T follicular helper cell (primary cell): ENCODE results near the gene POLR2J3.
"Not testable (repeated sequence)": the region's sequence is repeated elsewhere in the genome, so short reads cannot be mapped to it uniquely, and the experiment has no call there.

ENCODE experiments used
- DNase-seq: peaks from one replicate; pipeline ENCODE4 v3.0.0-alpha.2; 2020; ENCODE audit warnings: low read depth
- total RNA-seq, 2 experiments: gene quantifications; one replicate each; lab custom pipeline; 2026; lab: John Stamatoyannopoulos, UW

POLR2J3 gene
- total RNA-seq = 1.2 to 2.8 reads per million in 2 experiments

DNA sequence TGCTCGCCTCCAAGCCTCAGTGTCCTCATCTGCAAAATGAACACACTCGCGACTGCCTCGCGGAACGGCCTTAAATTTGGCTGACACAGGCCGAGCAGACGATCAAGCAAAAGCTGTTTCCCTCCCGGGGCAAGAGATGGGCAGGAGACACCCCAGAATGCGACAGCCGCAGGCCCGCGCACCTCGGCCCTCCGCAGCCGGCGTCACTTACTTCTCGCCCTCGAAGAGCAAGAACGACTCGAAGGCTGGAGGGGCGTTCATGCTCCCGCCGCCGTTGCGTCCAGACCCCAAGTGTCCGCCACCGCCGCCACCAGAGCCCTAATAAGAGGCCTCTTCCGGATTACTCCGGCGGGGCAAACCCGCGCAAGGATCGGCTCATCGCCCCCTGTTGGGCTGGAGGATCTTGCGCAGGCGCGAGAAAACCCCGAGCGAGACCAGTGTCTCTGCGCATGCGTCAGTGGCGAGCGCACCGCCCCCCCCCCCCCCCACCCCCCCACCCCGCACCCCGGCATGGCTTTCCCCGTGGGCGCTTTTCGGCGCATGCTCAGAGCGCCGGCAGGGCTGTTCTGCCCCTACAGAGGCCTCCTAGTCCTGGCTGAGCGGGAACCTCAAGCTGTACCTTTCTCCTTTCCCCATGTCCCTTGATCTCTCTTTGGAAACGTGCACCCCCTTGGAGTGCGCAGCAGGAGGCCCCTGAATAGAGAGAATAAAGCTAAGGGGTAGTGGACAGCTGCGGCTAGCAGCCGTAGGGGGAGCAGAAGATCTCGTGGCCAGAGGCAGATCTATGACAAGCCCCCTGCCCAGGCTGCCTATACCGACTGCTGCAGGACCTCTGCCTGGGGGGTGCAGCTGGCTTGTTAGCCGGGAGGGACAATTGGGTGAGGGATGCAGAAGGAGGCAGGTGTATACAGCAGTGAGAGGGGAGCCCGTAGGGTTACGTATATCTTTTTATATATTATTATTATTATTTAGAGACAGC, at the start of gene POLR2J3:
Gene POLR2J3 (minus strand): TSS at position 323 of the 979 bp plus-strand sequence. CDS start 62 bp downstream, at position 261.
- peak; percentile 100 for DNase-seq

GRCh38 chr7:102618122-102618521, 45.7 kb upstream of the POLR2J3 start:
- not testable (repeated sequence) for DNase-seq

GRCh38 chr7:102616507-102617125, 44.2 kb upstream of the POLR2J3 start, which contains the start of gene RASA4:
Gene RASA4 (minus strand): TSS chr7:102616756. CDS start chr7:102616689, 67 bp downstream.
- DNase-seq = peak; percentile 24

DNA sequence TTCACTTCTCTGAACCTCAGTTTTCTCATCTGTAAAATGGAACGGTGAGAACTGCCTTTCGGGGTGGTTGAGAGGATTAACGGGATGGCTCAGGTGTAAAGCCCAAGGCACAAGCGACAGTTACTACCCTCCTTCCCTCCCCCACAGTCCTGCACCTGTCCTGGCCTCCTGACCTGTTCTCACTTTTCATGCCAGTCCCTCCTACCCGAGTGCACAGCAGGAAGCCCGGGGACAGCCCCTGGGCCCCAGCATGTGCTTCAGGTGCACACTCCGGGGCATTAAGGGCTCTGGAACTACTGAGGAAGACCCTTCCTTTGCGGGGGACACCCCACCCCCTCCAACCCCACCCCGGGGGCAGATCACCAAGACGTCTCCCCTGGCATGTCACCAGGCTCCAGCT, 43.5 kb upstream of the POLR2J3 start:
- DNase-seq = not testable (repeated sequence)

GRCh38 chr7:102614873-102615272, 42.5 kb upstream of the POLR2J3 start:
- DNase-seq = not testable (repeated sequence)

GRCh38 chr7:102614346-102614697, 41.9 kb upstream of the POLR2J3 start:
- DNase-seq = not testable (repeated sequence)

GRCh38 chr7:102613575-102614345, 41.4 kb upstream of the POLR2J3 start:
- not testable (repeated sequence) for DNase-seq

GRCh38 chr7:102611675-102612325, 39.4 kb upstream of the POLR2J3 start:
- DNase-seq = not testable (repeated sequence)

GRCh38 chr7:102611013-102611674, 38.8 kb upstream of the POLR2J3 start:
- not testable (repeated sequence) for DNase-seq

DNA sequence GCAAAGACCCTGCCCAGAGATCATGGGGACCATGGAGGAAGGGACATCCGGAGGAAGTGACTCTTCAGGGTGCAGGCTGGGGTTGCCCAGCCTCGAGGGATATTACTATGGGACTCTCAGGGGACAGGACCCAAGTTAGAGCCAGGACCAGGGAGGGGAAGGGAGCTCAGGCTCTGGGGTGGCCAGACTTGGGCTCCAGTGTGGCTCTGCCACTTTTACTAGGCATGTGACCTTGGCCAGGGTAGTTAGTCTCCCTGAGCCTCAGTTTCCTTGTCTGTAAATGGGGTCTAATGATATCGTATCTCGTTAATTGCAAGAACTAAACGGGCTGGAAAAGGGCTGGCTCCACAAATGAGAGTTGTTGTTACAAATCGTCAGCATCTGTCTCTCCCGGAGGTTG, 38.1 kb upstream of the POLR2J3 start:
- not testable (repeated sequence) for DNase-seq

- DNase-seq = not testable (repeated sequence)
Measured at GRCh38 chr7:102609734-102610133, 37.4 kb upstream of the POLR2J3 start.

- not testable (repeated sequence) for DNase-seq
Measured at GRCh38 chr7:102606848-102607247, 34.5 kb upstream of the POLR2J3 start.

GRCh38 chr7:102604431-102605145, 32.2 kb upstream of the POLR2J3 start:
- not testable (repeated sequence) for DNase-seq

DNA sequence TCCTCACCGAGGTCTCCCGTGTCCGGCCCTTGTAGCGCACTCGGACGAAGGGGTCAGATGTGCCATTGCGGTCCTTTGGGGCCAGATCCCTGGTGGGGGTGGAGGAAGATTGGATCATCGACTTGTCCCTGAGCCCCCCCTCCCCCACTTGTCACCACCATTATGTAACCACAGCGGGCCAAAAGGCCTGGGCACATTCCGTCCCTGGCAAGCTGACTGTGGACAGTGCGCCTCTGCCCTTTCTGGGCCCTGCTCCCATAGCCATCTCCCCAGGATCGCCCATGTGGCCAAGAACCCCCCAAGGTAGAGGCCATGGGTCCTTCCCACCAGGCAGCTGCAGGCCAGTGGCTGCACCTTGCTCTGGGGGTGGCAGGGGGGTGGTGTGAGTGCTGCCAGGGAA, 29.9 kb upstream of the POLR2J3 start:
- not testable (repeated sequence) for DNase-seq

GRCh38 chr7:102599699-102600098, 27.3 kb upstream of the POLR2J3 start:
- DNase-seq = not testable (repeated sequence)

- not testable (repeated sequence) for DNase-seq
Measured at GRCh38 chr7:102596036-102596435, 23.7 kb upstream of the POLR2J3 start.

- not testable (repeated sequence) for DNase-seq
Measured at GRCh38 chr7:102593637-102594334, 21.4 kb upstream of the POLR2J3 start.

DNA sequence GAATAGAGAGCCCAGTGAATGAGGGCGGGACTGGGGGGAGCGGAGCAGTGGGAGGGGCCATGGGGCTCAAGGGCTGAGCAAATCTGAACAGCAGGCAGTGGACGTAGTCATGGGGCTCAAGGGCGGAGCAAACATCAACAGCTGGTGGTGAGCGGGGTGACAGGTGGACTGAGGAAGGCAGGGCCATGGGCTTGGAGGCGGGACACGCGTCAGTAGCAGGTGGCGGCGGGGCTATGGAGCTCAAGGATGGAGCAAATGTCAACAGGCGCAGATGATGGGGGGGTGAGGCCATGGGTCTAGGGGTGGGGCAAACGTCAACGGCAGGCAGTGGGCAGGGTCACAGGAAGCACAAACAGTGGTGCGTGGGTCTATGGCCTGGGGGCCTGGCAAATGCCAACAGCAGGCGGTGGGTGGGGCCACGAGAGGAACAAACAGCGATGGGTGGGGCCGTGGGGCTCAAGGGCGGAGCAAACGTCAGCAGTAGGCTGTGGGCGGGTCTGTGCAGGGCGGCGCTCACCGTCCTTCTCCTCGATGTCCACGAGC, 20.2 kb upstream of the POLR2J3 start:
- peak; percentile 45 for DNase-seq

DNA sequence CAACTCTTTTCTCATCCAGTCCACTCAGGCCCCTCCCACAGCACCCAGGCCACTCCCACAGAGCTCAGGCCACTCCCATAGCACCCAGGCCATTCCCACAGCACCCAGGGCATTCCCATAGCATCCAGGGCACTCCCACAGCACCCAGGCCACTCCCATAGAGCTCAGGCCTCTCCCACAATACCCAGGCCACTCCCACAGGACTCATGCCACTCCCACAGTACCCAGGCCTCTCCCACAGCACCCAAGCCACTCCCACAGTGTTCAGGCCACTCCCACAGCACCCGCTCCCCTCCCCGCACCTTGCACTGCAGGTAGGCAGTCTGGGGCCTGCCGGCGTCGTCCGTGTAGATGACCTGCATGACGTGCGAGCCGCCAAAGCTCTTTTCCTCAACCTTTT, 17.5 kb upstream of the POLR2J3 start:
- DNase-seq = not testable (repeated sequence)
